CD4-positive, alpha-beta T cell (primary cell): ENCODE data around the gene DYNC1H1. TPM values are rescaled to one million over a fixed set of nuclear protein-coding genes. Genes with fewer than 3 reads are reported as not detected.
A peak's percentile ranks its signal among the peaks of the same experiment; 100 is the strongest.

Source experiments
- ATAC-seq: fragments of 200-7000 bp; cut with Tn5 transposase; one replicate; pipeline ENCODE4 v1.10.0; 2022; ENCODE audit warnings: mild to moderate bottlenecking; ENCODE audit not compliant: poor library complexity
- CTCF ChIA-PET: fragments of 350-600 bp; sonication (Branson Sonifier 250); formaldehyde crosslinking; loops from one replicate; lab custom pipeline; 2021; ENCODE audit warnings: antibody characterized with exemption, inconsistent platforms; lab: Charles Lee
- POLR2A ChIA-PET: fragments of 350-600 bp; sonication (Branson Sonifier 250); formaldehyde crosslinking; loops from one replicate; lab custom pipeline; 2021; ENCODE audit warnings: antibody characterized with exemption, inconsistent platforms; lab: Charles Lee
- DNase-seq, 14 experiments: peaks; one replicate each; pipeline ENCODE4 v3.0.0-alpha.2; 2013 to 2020; ENCODE audit warnings: mixed read lengths in 2 of 14
- H3K27ac ChIP-seq, 2 donors: one replicate each; pipeline versions ENCODE4 v1.5.1 to v1.7.0; 2013; ENCODE audit warnings: low read length in 2 of 2, low read depth in 1 of 2, mild to moderate bottlenecking in 1 of 2
- H3K27me3 ChIP-seq, 2 experiments: 1 replicate in 1 of 2; 2 replicates in 1 of 2; pipeline versions ENCODE4 v1.6.1 to v1.7.0; 2013; ENCODE audit warnings: low read length in 2 of 2, control low read depth in 1 of 2, mild to moderate bottlenecking in 1 of 2, moderate library complexity in 1 of 2; ENCODE audit not compliant: insufficient read depth in 2 of 2, control insufficient read depth in 1 of 2
- H3K36me3 ChIP-seq: one replicate; pipeline ENCODE4 v1.6.1; 2013; ENCODE audit warnings: low read length, control low read depth; ENCODE audit not compliant: insufficient read depth
- H3K4me1 ChIP-seq: one replicate; pipeline ENCODE4 v1.6.1; 2013; ENCODE audit warnings: low read length, control low read depth; ENCODE audit not compliant: insufficient read depth
- H3K4me3 ChIP-seq: one replicate; pipeline ENCODE4 v1.5.1; 2013; ENCODE audit warnings: mild to moderate bottlenecking, low read length, moderate library complexity
- H3K9me3 ChIP-seq, 2 experiments: 1 replicate in 1 of 2; 2 replicates in 1 of 2; pipeline versions ENCODE4 v1.6.1 to v1.7.0; 2013; ENCODE audit warnings: low read length in 2 of 2, mild to moderate bottlenecking in 2 of 2, control low read depth in 1 of 2, moderate library complexity in 1 of 2; ENCODE audit not compliant: control insufficient read depth in 1 of 2, insufficient read depth in 1 of 2
- H3K27ac Mint-ChIP-seq: one replicate; pipeline ENCODE4 v1.8.0; 2020; ENCODE audit warnings: mixed read lengths
- H3K27me3 Mint-ChIP-seq: one replicate; pipeline ENCODE4 v1.8.0; 2021; ENCODE audit warnings: mixed read lengths
- H3K36me3 Mint-ChIP-seq: one replicate; pipeline ENCODE4 v1.8.0; 2021; ENCODE audit warnings: low read depth, mixed read lengths
- H3K4me1 Mint-ChIP-seq: one replicate; pipeline ENCODE4 v1.8.0; 2021; ENCODE audit warnings: low read depth, mixed read lengths
- H3K4me3 Mint-ChIP-seq: one replicate; pipeline ENCODE4 v1.8.0; 2020; ENCODE audit warnings: mild to moderate bottlenecking, mixed read lengths
- H3K9me3 Mint-ChIP-seq: one replicate; pipeline ENCODE4 v1.8.0; 2020; ENCODE audit warnings: mixed read lengths
- CTCF ChIP-seq: fragments of 200-600 bp; IDR thresholded peaks from one replicate; pipeline ENCODE4 v1.8.0; 2022; ENCODE audit warnings: antibody characterized with exemption, mild to moderate bottlenecking
- intact Hi-C, 2 experiments: fragments of 100-400 bp; cut with DNase I in 1 of 2; cut with micrococcal nuclease in 1 of 2; formaldehyde crosslinking; loops; one replicate each; pipeline versions ENCODE4 v1.15.1 to v1.9.0; 2023 to 2025; cut with DNase I, micrococcal nuclease
- total RNA-seq, 174 experiments: library from RNA in 2 of 174; stranded (reverse) in 2 of 174; gene quantifications; one replicate each; pipeline ENCODE4 v1.2.3 and lab custom pipeline; 2021 to 2026

The DYNC1H1 gene
- total RNA-seq, 2 experiments from 2014 or later: 286 to 293 TPM

GRCh38 chr14:102055181-102055901, 91.0 kb downstream of the DYNC1H1 start:
- H3K27me3 ChIP-seq: no peaks in the 10 kb centered on the region
- H3K4me1 ChIP-seq: peaks cover 6% of the 10 kb centered on the region
- H3K36me3 Mint-ChIP-seq: peaks cover 34% of the 10 kb centered on the region
- no peaks in the 10 kb centered on the region for H3K4me1 Mint-ChIP-seq
- DNase-seq (no peak), ATAC-seq (no peak)
- H3K9me3 ChIP-seq: no peaks in the 10 kb centered on the region
- H3K27ac ChIP-seq: no peak overlapping the region
- no peak overlapping the region for H3K4me3 ChIP-seq
- POLR2A ChIA-PET: no interaction called here
- no peak for TF ChIP-seq CTCF
- H3K27me3 Mint-ChIP-seq: no peaks in the 10 kb centered on the region
- H3K9me3 Mint-ChIP-seq: no peaks in the 10 kb centered on the region
- CTCF ChIA-PET: no interaction called here
- H3K36me3 ChIP-seq: peaks cover 16% of the 10 kb centered on the region
- no peak overlapping the region for H3K4me3 Mint-ChIP-seq
- peak overlapping the region; percentile 22 for H3K27ac Mint-ChIP-seq
- intact Hi-C loops: no loop called here

GRCh38 chr14:102056694-102057442, 92.5 kb downstream of the DYNC1H1 start:
- ATAC-seq: no peak
- H3K36me3 ChIP-seq: peaks cover 9% of the 10 kb centered on the region
- DNase-seq: no peak
- peaks cover 23% of the 10 kb centered on the region for H3K36me3 Mint-ChIP-seq
- no peak overlapping the region for H3K27ac Mint-ChIP-seq
- no peaks in the 10 kb centered on the region for H3K27me3 ChIP-seq
- no peaks in the 10 kb centered on the region for H3K9me3 ChIP-seq
- H3K9me3 Mint-ChIP-seq: no peaks in the 10 kb centered on the region
- no peak overlapping the region for H3K4me3 Mint-ChIP-seq
- POLR2A ChIA-PET: no interaction called here
- no peaks in the 10 kb centered on the region for H3K27me3 Mint-ChIP-seq
- peaks cover 6% of the 10 kb centered on the region for H3K4me1 ChIP-seq
- intact Hi-C loops: no loop called here
- no peak for TF ChIP-seq CTCF
- no peaks in the 10 kb centered on the region for H3K4me1 Mint-ChIP-seq
- H3K4me3 ChIP-seq: no peak overlapping the region
- CTCF ChIA-PET: no interaction called here
- H3K27ac ChIP-seq: no peak overlapping the region

- ChIA-PET CTCF (no interaction called here), POLR2A (no interaction called here)
- Histone ChIP-seq H3K9me3 (no peaks in the 10 kb centered on the region), H3K27me3 (no peaks in the 10 kb centered on the region), H3K4me3 (no peak overlapping the region), H3K4me1 (peaks cover 6% of the 10 kb centered on the region), H3K27ac (no peak overlapping the region), H3K36me3 (peaks cover 3% of the 10 kb centered on the region)
- no peak for TF ChIP-seq CTCF
- intact Hi-C loops: no loop called here
- Mint-ChIP-seq H3K27me3 (no peaks in the 10 kb centered on the region), H3K36me3 (peaks cover 15% of the 10 kb centered on the region), H3K9me3 (no peaks in the 10 kb centered on the region), H3K4me3 (no peak overlapping the region), H3K4me1 (no peaks in the 10 kb centered on the region), H3K27ac (no peak overlapping the region)
- ATAC-seq (no peak), DNase-seq (peak in 1 of 14 experiments; percentile 59)
Observed at GRCh38 chr14:102057480-102058114, 93.2 kb downstream of the DYNC1H1 start.
